ENCODE results near the gene SKI. TPM values are rescaled to one million over a fixed set of nuclear protein-coding genes. Genes with fewer than 3 reads are reported as not detected.

The SKI gene
- total RNA-seq, 1 experiment from 2014 or later, result 38.2 TPM

DNA sequence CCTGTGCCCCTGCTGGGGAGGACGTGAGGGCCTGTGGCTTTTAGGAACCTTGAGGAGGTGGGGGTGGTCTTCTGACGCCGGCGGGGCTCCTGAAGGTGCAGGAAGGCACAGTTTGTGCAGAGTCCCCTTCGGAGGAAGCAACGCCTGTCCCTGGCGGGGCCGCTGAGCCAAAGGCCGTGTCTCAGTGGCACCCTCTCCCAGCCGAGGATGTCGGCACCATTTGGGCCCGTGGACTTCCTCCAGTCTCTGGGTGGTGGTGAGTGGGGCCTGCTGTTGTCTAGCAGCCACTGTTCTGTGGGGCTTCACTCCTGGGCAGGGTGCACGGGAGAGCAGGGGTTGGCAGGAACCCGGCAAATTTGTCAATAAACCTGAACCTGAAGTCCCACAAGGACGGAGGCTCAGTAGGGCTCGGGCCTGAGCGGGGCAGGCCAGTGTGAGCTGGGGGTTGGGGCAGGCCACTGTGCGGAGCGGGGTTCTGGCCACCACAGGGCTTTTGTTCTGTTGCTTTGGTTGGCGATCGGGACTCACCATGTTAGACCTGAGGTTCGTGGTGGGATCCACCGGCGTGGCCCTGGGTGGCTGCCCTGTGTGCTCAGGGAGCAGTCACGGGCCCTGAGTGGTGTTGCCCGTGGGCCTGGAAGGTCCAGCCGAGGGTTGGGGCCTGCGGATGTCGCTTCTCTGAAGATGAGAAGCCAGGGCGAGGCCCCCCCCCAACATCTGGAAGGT, 64.8 kb downstream of the SKI start:
- no peaks in the 10 kb centered on the region for H3K27me3 ChIP-seq (replicated peaks; ENCODE audit: control insufficient read depth, insufficient read depth, low read length)
- H3K9me3 ChIP-seq, result no peaks in the 10 kb centered on the region
- H3K36me3 Mint-ChIP-seq (ENCODE audit: insufficient read depth, unreplicated experiment), result peaks cover 14% of the 10 kb centered on the region
- no peak for DNase-seq
- no peaks in the 10 kb centered on the region for H3K4me1 ChIP-seq
- H3K4me3 ChIP-seq (ENCODE audit: low read depth, low read length), result no peak overlapping the region
- TF ChIP-seq, protein P1, sequence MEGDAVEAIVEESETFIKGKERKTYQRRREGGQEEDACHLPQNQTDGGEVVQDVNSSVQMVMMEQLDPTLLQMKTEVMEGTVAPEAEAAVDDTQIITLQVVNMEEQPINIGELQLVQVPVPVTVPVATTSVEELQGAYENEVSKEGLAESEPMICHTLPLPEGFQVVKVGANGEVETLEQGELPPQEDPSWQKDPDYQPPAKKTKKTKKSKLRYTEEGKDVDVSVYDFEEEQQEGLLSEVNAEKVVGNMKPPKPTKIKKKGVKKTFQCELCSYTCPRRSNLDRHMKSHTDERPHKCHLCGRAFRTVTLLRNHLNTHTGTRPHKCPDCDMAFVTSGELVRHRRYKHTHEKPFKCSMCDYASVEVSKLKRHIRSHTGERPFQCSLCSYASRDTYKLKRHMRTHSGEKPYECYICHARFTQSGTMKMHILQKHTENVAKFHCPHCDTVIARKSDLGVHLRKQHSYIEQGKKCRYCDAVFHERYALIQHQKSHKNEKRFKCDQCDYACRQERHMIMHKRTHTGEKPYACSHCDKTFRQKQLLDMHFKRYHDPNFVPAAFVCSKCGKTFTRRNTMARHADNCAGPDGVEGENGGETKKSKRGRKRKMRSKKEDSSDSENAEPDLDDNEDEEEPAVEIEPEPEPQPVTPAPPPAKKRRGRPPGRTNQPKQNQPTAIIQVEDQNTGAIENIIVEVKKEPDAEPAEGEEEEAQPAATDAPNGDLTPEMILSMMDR (IDR thresholded peaks at IDR 0.05; ENCODE audit: insufficient read depth in 1 of 2, low read depth in 1 of 2, low read length in 1 of 2, severe bottlenecking in 1 of 2, unreplicated experiment in 1 of 2), result no peak
- no TSS peak for BruUV-seq (replicated peaks)
- ChIA-PET CTCF (no interaction called here), POLR2A (no interaction called here)
- H3K27ac Mint-ChIP-seq (ENCODE audit: unreplicated experiment), result no peak overlapping the region
- no peaks in the 10 kb centered on the region for H3K36me3 ChIP-seq (ENCODE audit: control insufficient read depth, insufficient read depth, low read length)
- intact Hi-C loops (cut with micrococcal nuclease; ENCODE audit: unreplicated experiment), result no loop called here
- no peaks in the 10 kb centered on the region for H3K27me3 Mint-ChIP-seq (ENCODE audit: insufficient read depth, unreplicated experiment)
- H3K9me3 Mint-ChIP-seq (ENCODE audit: unreplicated experiment), result no peaks in the 10 kb centered on the region
- H3K4me1 Mint-ChIP-seq (ENCODE audit: low read depth, unreplicated experiment), result no peaks in the 10 kb centered on the region
- no peak overlapping the region for H3K4me3 Mint-ChIP-seq (ENCODE audit: unreplicated experiment)

DNA sequence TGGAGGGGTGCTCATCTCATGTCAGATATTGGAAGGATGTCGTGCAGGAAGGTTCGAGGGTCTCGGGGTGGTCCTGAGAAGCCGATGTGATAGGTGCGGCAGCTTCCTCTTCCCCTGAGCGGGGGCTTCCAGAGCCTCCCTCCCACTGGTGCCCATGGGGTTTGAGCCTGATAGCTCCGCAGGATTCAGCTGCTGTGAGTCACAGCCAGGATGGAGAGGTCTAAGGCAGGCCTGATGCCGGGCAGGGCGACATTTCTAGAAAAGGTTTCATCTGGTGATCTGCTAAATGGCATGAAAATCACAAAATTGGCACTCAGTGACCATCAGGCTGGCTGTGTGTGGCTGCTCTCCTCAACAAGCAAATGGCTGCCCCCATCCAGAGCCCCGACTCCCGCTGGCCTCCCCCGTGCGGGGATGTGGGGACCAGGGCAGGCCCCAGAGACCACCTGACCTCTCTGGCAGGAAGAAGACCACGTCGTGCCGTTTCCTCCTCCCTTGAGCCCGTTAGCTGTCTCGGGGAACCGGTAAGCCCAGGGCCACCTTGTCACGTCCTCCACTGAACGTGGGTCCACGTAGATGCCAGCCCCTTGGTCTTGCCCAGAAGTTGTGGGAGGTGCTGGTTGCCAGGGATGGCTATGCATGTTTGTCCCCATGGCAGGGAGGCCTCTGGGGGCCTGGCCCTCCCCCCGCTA, 66.1 kb downstream of the SKI start:
- Mint-ChIP-seq H3K9me3 (ENCODE audit: unreplicated experiment) (no peaks in the 10 kb centered on the region), H3K4me1 (ENCODE audit: low read depth, unreplicated experiment) (no peaks in the 10 kb centered on the region), H3K27ac (ENCODE audit: unreplicated experiment) (no peak overlapping the region), H3K27me3 (ENCODE audit: insufficient read depth, unreplicated experiment) (no peaks in the 10 kb centered on the region), H3K4me3 (ENCODE audit: unreplicated experiment) (no peak overlapping the region), H3K36me3 (ENCODE audit: insufficient read depth, unreplicated experiment) (peaks cover 14% of the 10 kb centered on the region)
- Histone ChIP-seq H3K4me1 (no peaks in the 10 kb centered on the region), H3K27me3 (replicated peaks; ENCODE audit: control insufficient read depth, insufficient read depth, low read length) (no peaks in the 10 kb centered on the region), H3K9me3 (no peaks in the 10 kb centered on the region), H3K36me3 (ENCODE audit: control insufficient read depth, insufficient read depth, low read length) (no peaks in the 10 kb centered on the region), H3K4me3 (ENCODE audit: low read depth, low read length) (no peak overlapping the region)
- ChIA-PET POLR2A (no interaction called here), CTCF (no interaction called here)
- no peak for DNase-seq
- intact Hi-C loops (cut with micrococcal nuclease; ENCODE audit: unreplicated experiment), result no loop called here
- no TSS peak for BruUV-seq (replicated peaks)
- TF ChIP-seq, protein P1 (IDR thresholded peaks at IDR 0.05; ENCODE audit: insufficient read depth in 1 of 2, low read depth in 1 of 2, low read length in 1 of 2, severe bottlenecking in 1 of 2, unreplicated experiment in 1 of 2), result no peak

DNA sequence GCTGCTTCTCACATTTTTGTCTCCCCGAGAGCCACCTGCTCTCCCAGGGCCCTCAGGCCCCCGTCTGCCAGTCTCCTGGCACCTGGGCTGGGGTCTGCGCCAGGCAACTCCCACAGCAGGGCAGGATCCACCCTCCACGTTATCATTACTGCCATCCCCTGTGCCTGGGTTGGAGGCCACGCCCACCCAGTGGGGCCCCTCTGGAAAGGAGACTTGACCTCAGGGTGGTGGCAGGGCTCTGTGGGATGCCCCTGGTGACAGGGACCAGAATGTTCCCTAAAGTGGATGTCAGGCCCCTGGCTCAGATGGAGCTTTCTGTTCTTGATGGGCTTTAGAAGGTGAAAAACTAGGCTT, 66.6 kb downstream of the SKI start:
- no peaks in the 10 kb centered on the region for H3K27me3 Mint-ChIP-seq (ENCODE audit: insufficient read depth, unreplicated experiment)
- Histone ChIP-seq H3K4me3 (ENCODE audit: low read depth, low read length) (no peak overlapping the region), H3K9me3 (no peaks in the 10 kb centered on the region), H3K4me1 (no peaks in the 10 kb centered on the region), H3K27me3 (replicated peaks; ENCODE audit: control insufficient read depth, insufficient read depth, low read length) (no peaks in the 10 kb centered on the region), H3K36me3 (ENCODE audit: control insufficient read depth, insufficient read depth, low read length) (no peaks in the 10 kb centered on the region)
- peaks cover 14% of the 10 kb centered on the region for H3K36me3 Mint-ChIP-seq (ENCODE audit: insufficient read depth, unreplicated experiment)
- intact Hi-C loops (cut with micrococcal nuclease; ENCODE audit: unreplicated experiment), result no loop called here
- H3K4me1 Mint-ChIP-seq (ENCODE audit: low read depth, unreplicated experiment), result no peaks in the 10 kb centered on the region
- H3K9me3 Mint-ChIP-seq (ENCODE audit: unreplicated experiment), result no peaks in the 10 kb centered on the region
- no peak overlapping the region for H3K4me3 Mint-ChIP-seq (ENCODE audit: unreplicated experiment)
- BruUV-seq (replicated peaks), result no TSS peak
- DNase-seq, result no peak
- CTCF ChIA-PET, result no interaction called here
- TF ChIP-seq, protein P1 (IDR thresholded peaks at IDR 0.05; ENCODE audit: insufficient read depth in 1 of 2, low read depth in 1 of 2, low read length in 1 of 2, severe bottlenecking in 1 of 2, unreplicated experiment in 1 of 2), result no peak
- no peak overlapping the region for H3K27ac Mint-ChIP-seq (ENCODE audit: unreplicated experiment)
- POLR2A ChIA-PET, result no interaction called here
